Nephron progenitor cell (in vitro differentiated cells): Measurements from ENCODE around the gene LRRC55.

Experiments used
- DNase-seq: peaks from one replicate; pipeline ENCODE4 v3.0.0; 2021
- H3K27ac Mint-ChIP-seq: 2 replicates; pipeline ENCODE4 v1.8.0; 2021; ENCODE audit warnings: mild to moderate bottlenecking, moderate library complexity, mixed read lengths
- H3K27me3 Mint-ChIP-seq: 2 replicates; pipeline ENCODE4 v1.8.0; 2021; ENCODE audit warnings: mild to moderate bottlenecking, low read depth, mixed read lengths; ENCODE audit not compliant: poor library complexity
- H3K36me3 Mint-ChIP-seq: 2 replicates; pipeline ENCODE4 v1.8.0; 2021; ENCODE audit warnings: low read depth, mixed read lengths
- H3K4me1 Mint-ChIP-seq: 2 replicates; pipeline ENCODE4 v1.8.0; 2021; ENCODE audit warnings: mixed read lengths
- H3K4me3 Mint-ChIP-seq: 2 replicates; pipeline ENCODE4 v1.8.0; 2021; ENCODE audit warnings: mild to moderate bottlenecking, moderate library complexity, mixed read lengths
- H3K9me3 Mint-ChIP-seq: 2 replicates; pipeline ENCODE4 v1.8.0; 2021; ENCODE audit warnings: mild to moderate bottlenecking, moderate library complexity, mixed read lengths
- CTCF ChIP-seq: fragments of 200-600 bp; sonication (generic); IDR thresholded peaks from 2 replicates; pipeline ENCODE4 v1.5.0; 2021; ENCODE audit warnings: antibody characterized with exemption

The LRRC55 gene

DNA sequence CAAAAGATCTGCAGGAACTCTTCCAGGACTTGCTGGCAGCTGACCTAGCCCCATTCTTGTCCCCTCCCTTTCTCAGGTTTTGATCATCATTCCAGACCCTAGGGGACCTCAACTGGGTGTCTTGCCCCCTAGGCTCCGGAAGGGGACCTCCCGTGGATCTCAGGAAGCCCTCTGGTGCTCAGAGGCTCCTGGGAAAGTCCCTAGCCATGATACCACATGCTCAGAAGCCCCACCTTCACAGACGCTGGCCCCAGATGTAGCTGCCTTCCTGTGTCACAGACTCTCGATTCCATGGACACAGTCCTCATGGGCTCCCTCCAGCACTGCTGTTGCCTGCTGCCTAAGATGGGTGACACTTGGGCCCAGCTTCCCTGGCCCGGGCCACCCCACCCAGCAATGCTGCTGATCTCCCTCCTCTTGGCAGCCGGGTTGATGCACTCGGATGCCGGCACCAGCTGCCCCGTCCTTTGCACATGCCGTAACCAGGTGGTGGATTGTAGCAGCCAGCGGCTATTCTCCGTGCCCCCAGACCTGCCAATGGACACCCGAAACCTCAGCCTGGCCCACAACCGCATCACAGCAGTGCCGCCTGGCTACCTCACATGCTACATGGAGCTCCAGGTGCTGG lies at the start of gene LRRC55:
Gene LRRC55 (plus strand): TSS at position 276 of the 628 bp plus-strand sequence. CDS start 70 bp downstream, at position 346.
- Mint-ChIP-seq H3K36me3 (no peaks in the 10 kb centered on the region), H3K27ac (no peak within 1 kb of the TSS), H3K4me1 (peaks cover 31% of the 10 kb centered on the region), H3K27me3 (peaks cover 21% of the 10 kb centered on the region), H3K4me3 (peak within 1 kb of the TSS; percentile 76), H3K9me3 (no peaks in the 10 kb centered on the region)
- no peak for TF ChIP-seq CTCF
- no peak for DNase-seq

DNA sequence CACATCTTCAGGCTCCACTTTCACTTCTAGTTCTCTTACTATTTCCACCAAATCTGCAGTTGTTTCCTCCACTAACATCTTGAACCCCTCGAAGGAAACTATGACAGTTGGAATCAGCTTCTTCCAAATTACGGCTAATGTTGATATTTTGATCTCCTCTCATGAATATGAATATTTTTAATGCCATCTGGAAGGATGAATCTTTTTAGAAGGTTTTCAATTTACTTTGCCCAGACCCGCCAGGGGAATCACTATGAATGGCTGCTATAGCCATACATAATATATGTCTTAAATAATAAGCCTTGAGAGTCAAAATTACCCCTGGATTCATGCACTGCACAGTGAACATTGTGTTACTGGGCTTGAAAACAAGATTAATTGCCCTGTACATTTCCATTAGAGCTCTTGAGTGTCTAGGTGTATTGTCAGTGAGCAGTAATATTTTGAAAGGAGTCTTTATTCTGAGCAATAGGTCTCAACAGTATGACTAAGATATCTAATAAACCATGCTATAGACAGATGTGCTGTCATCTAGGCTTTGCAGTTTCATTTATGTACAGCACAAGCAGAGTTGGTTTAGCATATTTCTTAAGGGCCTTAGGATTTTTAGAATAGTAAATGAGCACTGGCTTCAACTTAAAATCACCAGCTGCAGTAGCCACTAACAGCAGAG lies 48.3 kb upstream of the LRRC55 start:
- no peak for DNase-seq
- H3K9me3 Mint-ChIP-seq: peaks cover 15% of the 10 kb centered on the region
- TF ChIP-seq CTCF: no peak

DNA sequence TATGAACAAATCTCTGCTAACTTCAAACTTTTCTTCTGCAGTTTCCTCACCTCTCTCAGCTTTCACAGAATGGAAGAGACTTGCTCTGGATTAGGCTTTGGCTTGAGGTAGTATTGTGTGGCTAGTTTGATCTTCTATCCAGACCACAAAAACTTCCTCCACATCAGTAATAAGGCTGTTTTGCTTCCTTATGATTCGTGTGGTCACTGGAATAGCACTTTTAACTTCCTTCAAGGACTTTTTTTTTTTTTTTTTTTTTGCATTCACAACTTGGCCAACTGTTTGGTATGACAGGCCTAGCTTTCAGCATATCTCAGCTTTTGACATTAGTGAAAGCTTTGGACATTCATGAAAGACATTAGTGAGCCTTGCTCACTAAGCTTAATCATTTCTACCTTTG lies 47.5 kb upstream of the LRRC55 start:
- DNase-seq: no peak
- Mint-ChIP-seq H3K9me3 (peaks cover 20% of the 10 kb centered on the region), H3K4me1 (peaks cover 5% of the 10 kb centered on the region), H3K27me3 (peaks cover 2% of the 10 kb centered on the region), H3K27ac (peak overlapping the region; percentile 2), H3K4me3 (no peak overlapping the region), H3K36me3 (peaks cover 3% of the 10 kb centered on the region)
- no peak for TF ChIP-seq CTCF

More for the DNA sequence above, 48.3 kb upstream of the LRRC55 start:
- Mint-ChIP-seq H3K27ac (no peak overlapping the region), H3K27me3 (peaks cover 2% of the 10 kb centered on the region), H3K4me3 (no peak overlapping the region), H3K4me1 (peaks cover 5% of the 10 kb centered on the region), H3K36me3 (no peaks in the 10 kb centered on the region)

GRCh38 chr11:57135020-57135751 lies 46.6 kb upstream of the LRRC55 start:
- no peak for TF ChIP-seq CTCF

GRCh38 chr11:57140568-57140967 lies 41.2 kb upstream of the LRRC55 start:
- no peak for TF ChIP-seq CTCF

More at GRCh38 chr11:57135020-57135751, 46.6 kb upstream of the LRRC55 start:
- Mint-ChIP-seq H3K9me3 (peaks cover 20% of the 10 kb centered on the region), H3K36me3 (peaks cover 3% of the 10 kb centered on the region), H3K27me3 (peaks cover 2% of the 10 kb centered on the region), H3K4me3 (no peak overlapping the region), H3K4me1 (peaks cover 5% of the 10 kb centered on the region), H3K27ac (no peak overlapping the region)
- DNase-seq: no peak

More at GRCh38 chr11:57140568-57140967, 41.2 kb upstream of the LRRC55 start:
- Mint-ChIP-seq H3K27me3 (peaks cover 6% of the 10 kb centered on the region), H3K4me3 (no peak overlapping the region), H3K4me1 (peaks cover 14% of the 10 kb centered on the region), H3K36me3 (peaks cover 3% of the 10 kb centered on the region), H3K27ac (no peak overlapping the region), H3K9me3 (peaks cover 20% of the 10 kb centered on the region)
- no peak for DNase-seq
